DND-41 (cell line): ENCODE measurements around the gene ZNF445.

ENCODE experiments used
- EZH2 ChIP-seq: IDR thresholded peaks from 3 replicates; pipeline ENCODE4 v1.6.1; 2012; ENCODE audit warnings: borderline replicate concordance, low read depth, mild to moderate bottlenecking, moderate library complexity, low read length, inconsistent platforms; ENCODE audit not compliant: severe bottlenecking
- TF ChIP-seq, protein P1 (sequence below): IDR thresholded peaks from 2 replicates; pipeline ENCODE4 v1.5.1; 2012; ENCODE audit warnings: borderline replicate concordance, low read length, moderate library complexity, mild to moderate bottlenecking; ENCODE audit not compliant: poor library complexity, severe bottlenecking; ENCODE audit errors: extremely low read depth

DNA sequence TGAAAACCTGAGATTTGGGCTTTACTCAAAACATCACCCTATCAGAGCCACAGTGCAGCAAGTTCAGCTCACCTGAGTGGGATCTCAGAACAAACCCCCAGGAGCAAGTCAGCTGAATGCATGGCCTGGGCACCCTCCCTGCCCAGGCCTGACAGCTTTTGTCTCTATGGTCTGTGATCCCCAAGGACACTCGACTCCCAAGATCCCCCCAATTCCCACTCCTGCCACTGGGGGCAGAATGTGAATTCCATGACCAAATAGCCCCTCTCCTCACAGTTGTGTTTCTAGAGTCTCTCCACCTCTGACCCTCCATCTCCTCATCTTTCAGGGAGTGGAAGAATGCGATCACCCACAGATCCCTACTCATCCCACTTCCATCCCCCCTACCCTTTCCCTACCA is 58.9 kb downstream of the ZNF445 start:
- TF ChIP-seq, protein P1, sequence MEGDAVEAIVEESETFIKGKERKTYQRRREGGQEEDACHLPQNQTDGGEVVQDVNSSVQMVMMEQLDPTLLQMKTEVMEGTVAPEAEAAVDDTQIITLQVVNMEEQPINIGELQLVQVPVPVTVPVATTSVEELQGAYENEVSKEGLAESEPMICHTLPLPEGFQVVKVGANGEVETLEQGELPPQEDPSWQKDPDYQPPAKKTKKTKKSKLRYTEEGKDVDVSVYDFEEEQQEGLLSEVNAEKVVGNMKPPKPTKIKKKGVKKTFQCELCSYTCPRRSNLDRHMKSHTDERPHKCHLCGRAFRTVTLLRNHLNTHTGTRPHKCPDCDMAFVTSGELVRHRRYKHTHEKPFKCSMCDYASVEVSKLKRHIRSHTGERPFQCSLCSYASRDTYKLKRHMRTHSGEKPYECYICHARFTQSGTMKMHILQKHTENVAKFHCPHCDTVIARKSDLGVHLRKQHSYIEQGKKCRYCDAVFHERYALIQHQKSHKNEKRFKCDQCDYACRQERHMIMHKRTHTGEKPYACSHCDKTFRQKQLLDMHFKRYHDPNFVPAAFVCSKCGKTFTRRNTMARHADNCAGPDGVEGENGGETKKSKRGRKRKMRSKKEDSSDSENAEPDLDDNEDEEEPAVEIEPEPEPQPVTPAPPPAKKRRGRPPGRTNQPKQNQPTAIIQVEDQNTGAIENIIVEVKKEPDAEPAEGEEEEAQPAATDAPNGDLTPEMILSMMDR = peak; percentile 46
- TF ChIP-seq EZH2 = no peak
